Measurements from ENCODE around the gene MAPKAPK2.

The MAPKAPK2 gene

DNA sequence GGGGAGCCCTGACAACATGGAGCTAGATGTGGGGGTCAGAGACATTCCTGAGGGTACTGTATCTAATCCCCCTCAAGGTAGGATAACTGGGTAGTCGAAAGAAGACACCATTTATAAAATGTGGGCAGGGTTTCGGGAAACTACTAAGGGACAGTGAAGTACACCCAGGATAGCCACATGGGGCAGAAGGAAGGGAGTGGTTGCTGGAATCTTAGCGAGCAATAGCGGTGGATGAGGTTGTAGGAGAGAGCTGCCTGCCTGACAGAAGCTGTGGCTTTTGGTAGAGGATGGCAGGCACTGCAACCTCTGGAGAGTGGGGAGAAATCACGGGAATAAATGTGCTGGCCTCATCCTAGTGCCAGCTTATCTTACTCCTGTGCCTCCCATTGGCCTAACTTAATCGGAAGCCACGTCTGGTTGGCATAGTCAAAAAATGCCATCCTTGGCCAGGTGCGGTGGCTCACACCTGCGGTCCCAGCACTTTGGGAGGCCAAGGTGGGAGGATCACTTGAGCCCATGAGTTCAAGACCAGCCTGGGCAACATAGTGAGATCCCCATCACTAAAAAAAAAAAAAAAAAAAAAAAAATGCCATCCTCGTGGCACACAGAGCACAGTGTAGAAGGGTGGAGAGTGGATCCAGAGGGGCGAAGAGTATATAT lies 23.4 kb upstream of the MAPKAPK2 start:
- DNase-seq: no peak

DNA sequence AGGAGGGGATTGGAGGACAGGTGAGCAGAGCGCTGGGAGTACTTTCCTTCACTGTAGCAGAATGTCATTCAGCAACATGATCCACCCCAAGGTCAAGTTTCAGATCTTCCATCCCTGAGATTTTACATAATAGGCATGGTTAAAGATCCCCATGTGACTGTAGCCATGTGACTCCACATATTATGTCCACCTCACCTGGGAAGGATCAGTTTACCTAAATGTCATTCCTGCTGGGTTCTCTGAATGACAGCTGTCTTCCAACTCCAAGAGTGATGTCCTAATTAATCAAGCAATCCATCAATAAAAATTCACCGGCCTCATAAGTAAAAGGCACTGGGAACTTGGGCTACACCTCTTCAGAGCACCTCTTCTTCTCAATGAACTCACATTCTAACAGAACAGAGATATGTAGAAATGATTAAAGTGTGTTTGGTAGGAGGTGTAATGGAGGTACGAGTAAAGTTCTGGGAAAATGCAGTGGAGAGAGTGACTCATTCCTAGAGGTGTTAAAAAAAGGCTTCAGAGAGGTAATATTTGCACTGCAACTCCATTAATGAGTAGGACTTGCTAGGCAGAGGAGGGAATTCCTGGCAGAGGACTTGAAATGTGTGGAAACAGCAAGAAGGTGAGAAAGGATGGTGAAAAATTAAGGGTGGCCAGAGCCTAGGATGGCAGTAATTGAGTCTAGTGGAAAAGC lies 22.2 kb upstream of the MAPKAPK2 start:
- no peak for DNase-seq

DNA sequence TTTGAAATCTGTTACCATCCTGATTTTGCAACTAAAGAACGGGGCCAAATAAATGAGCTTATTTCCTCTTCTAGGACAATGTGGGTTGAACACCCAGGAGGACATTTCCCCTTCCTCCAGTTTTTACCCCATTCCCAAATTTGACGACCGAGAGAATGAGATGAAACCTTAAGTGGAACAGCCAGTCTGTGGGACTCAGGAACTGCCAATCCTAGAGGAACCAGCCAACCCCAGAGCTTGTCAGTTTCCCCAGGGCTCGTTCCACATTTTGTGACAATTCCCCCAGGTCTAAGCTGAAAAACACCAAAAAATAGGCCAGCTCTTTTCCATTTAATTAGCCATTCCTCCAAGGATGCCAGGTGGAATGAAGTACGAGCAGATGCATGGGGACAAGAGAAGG lies 21.3 kb upstream of the MAPKAPK2 start:
- DNase-seq: no peak

GRCh38 chr1:206663832-206664652 lies 20.7 kb upstream of the MAPKAPK2 start:
- peak; percentile 76 for DNase-seq

DNA sequence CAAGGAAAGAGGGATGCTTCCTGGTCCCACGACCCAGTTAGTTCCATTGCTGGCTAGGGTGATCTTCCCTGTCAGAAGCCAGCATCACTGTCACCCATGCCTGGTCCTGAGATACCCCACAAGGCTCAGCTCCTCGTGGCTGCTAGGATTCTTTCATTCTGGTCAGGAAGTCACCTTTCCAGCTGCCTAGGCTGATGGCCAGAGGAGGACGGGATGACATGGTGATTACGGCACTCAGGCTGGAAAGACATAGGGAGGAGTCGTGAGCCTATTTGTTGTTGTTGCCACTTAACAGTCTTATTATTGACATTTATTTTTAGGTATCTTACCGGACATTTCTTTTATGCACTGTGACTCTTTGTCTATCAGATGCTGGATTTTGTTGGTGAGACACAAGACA lies 20.0 kb upstream of the MAPKAPK2 start:
- DNase-seq: no peak

DNA sequence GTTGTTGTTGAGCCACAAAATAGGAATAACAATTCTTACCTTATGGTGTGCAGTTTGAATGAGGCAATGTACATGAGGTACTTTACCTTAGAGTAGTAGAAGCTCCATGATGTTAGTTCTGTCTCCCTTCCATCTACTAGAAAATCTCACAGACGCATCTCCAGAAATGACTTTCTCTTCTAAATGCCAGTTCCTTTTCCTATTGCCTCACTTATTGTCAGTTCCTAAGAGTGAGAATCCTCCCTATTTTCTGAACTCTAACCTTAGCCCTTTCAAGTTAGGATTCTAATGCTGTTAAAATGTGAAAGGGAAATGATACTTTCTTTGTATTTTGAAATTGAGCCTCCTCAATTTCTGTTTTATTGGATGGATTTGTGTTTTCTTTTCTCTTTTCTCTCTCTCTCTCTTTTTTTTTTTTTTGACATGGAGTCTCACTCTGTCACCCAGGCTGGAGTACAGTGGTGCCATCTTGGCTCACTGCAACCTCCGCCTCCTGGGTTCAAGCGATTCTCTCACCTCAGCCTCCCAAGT lies 18.6 kb upstream of the MAPKAPK2 start:
- no peak for DNase-seq

DNA sequence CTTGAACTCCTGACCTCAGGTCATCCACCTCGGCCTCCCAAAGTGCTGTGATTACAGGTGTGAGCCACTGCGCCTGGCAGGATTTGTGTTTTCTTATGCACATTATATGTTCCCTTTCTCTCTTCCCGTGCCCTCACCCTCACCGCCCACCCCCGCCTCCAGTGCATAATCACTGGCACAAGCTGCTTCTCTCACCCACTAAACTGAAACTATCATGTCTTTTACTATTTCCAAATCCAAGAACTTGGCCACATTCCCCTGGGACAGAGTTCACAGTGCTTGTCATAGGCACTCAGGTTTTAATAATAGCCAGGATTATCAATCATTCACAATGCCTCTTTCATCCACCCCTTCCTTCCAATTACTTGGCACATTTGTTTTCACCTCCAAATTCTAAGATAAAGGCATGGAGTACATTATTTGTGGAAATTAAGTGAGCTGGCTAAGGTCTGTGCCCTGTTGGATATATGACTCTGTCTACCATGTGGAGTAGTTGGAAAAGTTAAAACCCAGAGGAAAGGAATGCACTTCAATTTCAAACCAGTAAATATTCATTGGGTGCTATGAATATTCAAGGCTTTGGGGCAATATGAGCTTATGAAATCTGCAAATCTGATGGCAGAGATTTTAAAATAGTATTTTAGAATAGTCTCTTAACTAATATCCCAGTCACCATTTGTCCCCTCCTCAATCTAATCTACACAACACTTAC lies 17.6 kb upstream of the MAPKAPK2 start:
- DNase-seq: no peak

GRCh38 chr1:206668351-206668750 lies 16.4 kb upstream of the MAPKAPK2 start:
- no peak for DNase-seq

GRCh38 chr1:206668874-206669410 lies 15.8 kb upstream of the MAPKAPK2 start:
- DNase-seq: no peak

DNA sequence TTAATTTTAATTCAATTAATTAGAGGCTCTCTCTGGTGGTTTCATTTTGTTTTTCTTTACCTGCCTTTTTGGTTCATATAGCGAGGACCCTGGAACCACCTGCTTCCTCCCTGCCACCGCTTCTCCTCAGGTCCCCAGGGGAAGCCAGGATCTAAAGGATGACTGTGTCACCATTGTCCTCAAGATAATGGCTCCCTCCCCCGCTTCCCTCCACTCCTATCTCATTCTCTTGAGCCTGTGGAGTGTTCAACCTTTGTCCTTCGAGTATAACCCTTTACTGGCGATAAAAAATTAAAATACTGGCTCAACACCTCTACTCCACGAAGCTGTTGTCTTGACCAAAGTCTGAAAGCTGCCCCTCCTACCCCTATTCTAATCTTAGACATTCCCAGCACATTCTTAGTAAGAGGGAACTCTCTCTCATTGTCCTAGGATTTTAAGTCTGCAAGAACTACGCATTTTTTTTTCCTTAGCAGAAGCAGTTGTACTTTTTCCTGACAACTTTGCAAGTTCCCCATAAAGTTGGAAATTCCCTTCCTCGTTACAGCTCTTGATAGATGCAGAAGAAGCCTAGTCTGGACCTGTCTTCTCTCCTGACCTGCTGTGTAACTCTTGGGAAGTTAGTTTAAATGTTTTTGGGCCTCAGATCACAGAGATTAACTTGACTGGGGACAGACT lies 12.6 kb upstream of the MAPKAPK2 start:
- DNase-seq: no peak

- no peak for DNase-seq
Measured at GRCh38 chr1:206672844-206673758, 11.6 kb upstream of the MAPKAPK2 start.

- DNase-seq: no peak
Measured at GRCh38 chr1:206674236-206674635, 10.5 kb upstream of the MAPKAPK2 start.

- DNase-seq: no peak
Measured at GRCh38 chr1:206674745-206675175, 9.9 kb upstream of the MAPKAPK2 start.

GRCh38 chr1:206676499-206676898 lies 8.2 kb upstream of the MAPKAPK2 start:
- DNase-seq: no peak

- DNase-seq: no peak
Measured at GRCh38 chr1:206678490-206678889, 6.2 kb upstream of the MAPKAPK2 start.

DNA sequence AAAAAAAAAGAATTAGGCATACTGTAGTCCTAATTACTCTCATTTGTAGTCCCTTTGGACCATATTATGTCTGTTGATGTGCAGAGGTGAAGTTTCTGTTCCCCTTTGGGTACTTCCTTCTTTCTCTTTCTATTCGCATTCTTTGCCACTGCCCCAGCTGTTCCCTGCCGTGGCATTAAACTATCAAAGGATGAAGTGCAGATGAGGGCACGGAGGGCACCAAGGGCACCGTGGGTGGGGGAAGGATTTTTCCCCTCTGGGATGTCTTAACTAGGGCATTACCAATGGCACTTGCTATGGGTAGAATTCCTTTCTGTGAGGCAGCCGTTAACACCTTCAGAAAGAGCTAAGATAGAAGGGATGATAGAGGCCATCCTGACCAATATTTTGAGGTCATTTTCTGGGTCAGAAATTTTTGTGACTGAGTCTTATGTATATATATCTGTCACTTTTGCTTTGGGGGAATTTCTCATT lies 4.9 kb upstream of the MAPKAPK2 start:
- DNase-seq: no peak

DNA sequence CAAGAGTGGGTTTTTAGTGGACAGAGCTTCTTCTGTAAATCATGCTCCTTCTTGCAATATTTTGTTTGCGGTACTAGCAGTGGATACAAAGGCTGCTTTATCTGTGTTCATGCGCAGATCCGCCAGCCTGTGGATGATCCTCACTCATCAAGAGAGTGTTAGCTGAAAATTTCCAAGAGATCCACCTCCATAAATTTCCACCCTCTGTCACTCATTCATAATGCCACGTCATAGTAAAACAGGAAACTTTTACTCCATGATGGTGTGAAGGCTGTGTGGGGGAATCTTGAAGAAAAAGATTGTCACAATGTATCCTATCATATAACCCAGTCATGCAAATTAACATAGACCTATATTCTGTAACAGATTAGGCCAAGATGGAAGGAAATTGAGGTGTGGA lies 4.4 kb upstream of the MAPKAPK2 start:
- DNase-seq: no peak

DNA sequence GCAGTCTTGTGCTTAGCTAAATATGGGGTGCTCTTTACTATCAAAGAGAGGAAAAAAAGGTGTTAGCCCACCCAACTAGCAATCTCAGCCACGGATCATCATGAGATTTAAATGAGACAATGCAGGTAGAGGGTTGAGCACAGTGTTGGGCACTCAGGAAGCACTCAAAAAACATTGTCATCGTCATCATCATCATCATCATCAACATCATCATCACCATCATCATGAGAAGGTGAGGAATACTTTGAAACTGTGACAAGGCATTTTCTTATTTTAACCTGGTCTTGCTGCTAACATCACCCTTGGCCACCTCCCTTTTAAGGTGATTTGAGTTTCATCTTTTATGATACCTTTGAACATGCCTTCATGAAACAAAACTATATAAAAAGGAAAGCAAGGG lies 3.3 kb upstream of the MAPKAPK2 start:
- no peak for DNase-seq

DNA sequence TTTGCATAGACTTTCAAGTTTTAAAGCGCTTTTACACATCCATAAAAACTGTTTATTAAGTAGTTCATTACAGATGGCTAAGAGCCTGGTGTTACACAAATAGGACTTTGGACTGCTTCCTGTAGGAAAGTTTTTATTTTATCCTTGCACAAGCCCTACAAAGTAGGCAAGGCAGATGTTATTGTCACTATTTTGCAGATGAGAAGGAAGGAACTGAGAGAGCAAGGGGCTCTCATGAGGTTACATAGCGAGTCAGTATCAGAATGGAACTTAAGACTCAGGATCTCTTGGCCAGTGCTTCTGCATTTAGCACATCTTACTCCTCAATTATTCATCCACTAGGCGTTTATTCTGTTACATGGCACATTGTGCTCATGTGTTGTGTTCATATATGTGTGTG lies 2.6 kb upstream of the MAPKAPK2 start:
- DNase-seq: no peak

DNA sequence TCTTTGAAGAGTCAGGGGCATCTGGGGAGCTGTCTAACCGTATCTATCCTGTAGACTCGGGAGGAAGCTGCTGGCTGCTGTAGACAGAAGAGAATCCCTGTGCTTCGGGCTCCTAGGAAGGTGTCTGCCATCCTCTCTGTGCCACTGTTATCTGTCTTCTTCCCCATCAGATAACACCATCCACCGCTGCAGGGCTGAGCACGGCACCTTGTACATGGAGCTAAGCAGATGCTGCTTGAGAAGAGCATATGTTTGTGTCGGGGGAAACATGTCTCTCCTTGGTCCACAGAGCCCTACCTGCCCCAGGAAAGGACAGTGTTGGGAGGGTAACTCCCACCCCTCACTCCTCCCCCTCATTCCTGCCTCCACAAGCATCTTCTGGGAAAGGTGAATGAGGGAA lies 1.4 kb upstream of the MAPKAPK2 start:
- DNase-seq: no peak

DNA sequence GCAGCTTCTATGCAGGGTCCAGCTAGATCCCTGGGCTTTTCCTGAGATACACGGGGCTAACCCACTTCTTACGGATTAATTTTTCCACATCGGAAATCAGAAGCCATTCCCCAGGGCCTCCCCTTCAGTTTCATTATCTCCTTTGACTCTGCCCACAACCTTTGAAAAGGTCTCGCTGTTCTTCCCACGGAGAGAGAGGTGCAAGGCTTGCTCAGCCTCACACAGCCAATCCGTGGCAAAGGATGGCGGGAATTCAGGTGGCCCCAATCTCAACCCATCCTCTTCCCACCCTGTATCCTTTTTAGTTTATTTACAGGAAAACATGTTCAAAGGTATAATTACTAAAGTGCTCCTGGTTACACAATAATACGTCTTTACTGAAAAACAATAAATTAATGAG lies 702 bp upstream of the MAPKAPK2 start:
- no peak for DNase-seq

All from activated gamma-delta T cell treated with Interleukin-2 at 50 U/mL for 16 hours (primary cell).